Caco-2 (cell line): ENCODE data around the gene SAMD5. TPM values are rescaled to one million over a fixed set of nuclear protein-coding genes. Genes with fewer than 3 reads are reported as not detected.

Experiments used
- BruUV-seq: library from RNA; stranded (reverse); fragments of 400-500 nt; replicated peaks from 2 replicates; lab custom pipeline; 2021; lab: Mats Ljungman, UMichigan
- CTCF ChIA-PET: fragments of 300-600 bp; sonication (Branson Sonifier 250); formaldehyde crosslinking; loops from one replicate; lab custom pipeline; 2022; ENCODE audit warnings: antibody characterized with exemption; lab: Charles Lee
- POLR2A ChIA-PET: fragments of 300-600 bp; sonication (Branson Sonifier 250); formaldehyde crosslinking; loops from one replicate; lab custom pipeline; 2022; ENCODE audit warnings: antibody characterized with exemption; lab: Charles Lee
- DNase-seq, 2 experiments: peaks; one replicate each; pipeline versions ENCODE4 v3.0.0 to v3.0.0-alpha.2; 2020 to 2022
- H3K27me3 ChIP-seq: replicated peaks from 2 replicates; pipeline ENCODE4 v1.6.0; 2011; ENCODE audit warnings: low read length; ENCODE audit not compliant: control insufficient read depth, insufficient read depth
- H3K36me3 ChIP-seq: 2 replicates; pipeline ENCODE4 v1.5.1; 2011; ENCODE audit warnings: low read length; ENCODE audit not compliant: control insufficient read depth, insufficient read depth
- H3K4me1 ChIP-seq: fragments of 250-450 bp; sonication (Bioruptor Pico); 2 replicates; pipeline ENCODE4 v1.5.1; 2020; ENCODE audit warnings: mild to moderate bottlenecking
- H3K4me3 ChIP-seq: 2 replicates; pipeline ENCODE4 v1.5.1; 2011; ENCODE audit warnings: low read depth, mild to moderate bottlenecking, control low read depth, low read length
- H3K9me3 ChIP-seq: fragments of 250-450 bp; sonication (Bioruptor Pico); 2 replicates; pipeline ENCODE4 v1.5.1; 2020; ENCODE audit warnings: mild to moderate bottlenecking, moderate library complexity
- H3K27ac Mint-ChIP-seq: one replicate; pipeline ENCODE4 v1.8.0; 2022; ENCODE audit warnings: mixed read lengths; ENCODE audit not compliant: unreplicated experiment
- H3K27me3 Mint-ChIP-seq: one replicate; pipeline ENCODE4 v1.8.0; 2022; ENCODE audit warnings: mixed read lengths; ENCODE audit not compliant: insufficient read depth, unreplicated experiment
- H3K36me3 Mint-ChIP-seq: one replicate; pipeline ENCODE4 v1.8.0; 2022; ENCODE audit warnings: mild to moderate bottlenecking, mixed read lengths; ENCODE audit not compliant: insufficient read depth, unreplicated experiment
- H3K4me1 Mint-ChIP-seq: one replicate; pipeline ENCODE4 v1.8.0; 2022; ENCODE audit warnings: low read depth, mixed read lengths; ENCODE audit not compliant: unreplicated experiment
- H3K4me3 Mint-ChIP-seq: one replicate; pipeline ENCODE4 v1.8.0; 2022; ENCODE audit warnings: mild to moderate bottlenecking, moderate library complexity, mixed read lengths; ENCODE audit not compliant: unreplicated experiment
- H3K9me3 Mint-ChIP-seq: one replicate; pipeline ENCODE4 v1.8.0; 2022; ENCODE audit warnings: mixed read lengths; ENCODE audit not compliant: unreplicated experiment
- intact Hi-C: fragments of 100-400 bp; cut with micrococcal nuclease; formaldehyde crosslinking; loops from one replicate; pipeline ENCODE4 v1.10.0; 2022; ENCODE audit not compliant: unreplicated experiment
- total RNA-seq: library from RNA; stranded (reverse); gene quantifications from 2 replicates; pipeline ENCODE4 v1.2.3, GENCODE V29; 2022
- TF ChIP-seq, protein P1 (sequence below), 2 experiments: fragments of 200-600 bp in 1 of 2; IDR thresholded peaks; 1 replicate in 1 of 2; 2 replicates in 1 of 2; pipeline versions ENCODE4 v1.5.1 to v1.8.0; 2011 to 2022; ENCODE audit warnings: antibody characterized with exemption in 1 of 2, control low read depth in 1 of 2, inconsistent platforms in 1 of 2, low read depth in 1 of 2, low read length in 1 of 2, mild to moderate bottlenecking in 1 of 2, moderate library complexity in 1 of 2; ENCODE audit not compliant: insufficient read depth in 1 of 2, severe bottlenecking in 1 of 2, unreplicated experiment in 1 of 2

The SAMD5 gene
- total RNA-seq, 1 experiment from 2014 or later, result 13.4 TPM

DNA sequence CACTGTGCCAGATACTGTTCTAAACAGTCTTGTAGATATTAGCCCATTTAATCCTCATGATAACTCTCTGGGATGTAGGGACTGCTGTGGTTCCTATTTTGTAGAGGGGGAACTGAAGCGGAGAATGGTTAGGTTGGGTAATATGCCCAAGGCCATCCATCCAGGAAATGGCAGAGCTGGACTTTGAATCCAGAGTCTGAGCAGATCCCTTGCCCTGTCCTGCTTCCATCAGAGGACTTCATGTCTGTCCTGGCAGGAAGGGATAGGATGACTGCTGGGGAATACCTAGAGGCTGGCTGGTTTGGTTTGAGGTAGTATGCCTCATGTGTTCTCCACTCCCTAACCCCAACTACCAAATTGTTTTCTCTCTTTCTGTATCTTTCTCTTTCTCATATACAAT lies 44.6 kb downstream of the SAMD5 start:
- Histone ChIP-seq H3K27me3 (no peaks in the 10 kb centered on the region), H3K36me3 (no peaks in the 10 kb centered on the region), H3K4me1 (no peaks in the 10 kb centered on the region), H3K9me3 (no peaks in the 10 kb centered on the region), H3K4me3 (no peak overlapping the region)
- Mint-ChIP-seq H3K9me3 (peaks cover 8% of the 10 kb centered on the region), H3K36me3 (no peaks in the 10 kb centered on the region), H3K4me1 (no peaks in the 10 kb centered on the region), H3K27me3 (no peaks in the 10 kb centered on the region), H3K27ac (no peak overlapping the region), H3K4me3 (no peak overlapping the region)
- intact Hi-C loops, result no loop called here
- ChIA-PET CTCF (no interaction called here), POLR2A (no interaction called here)
- DNase-seq, result no peak
- BruUV-seq, result no TSS peak
- TF ChIP-seq, protein P1, sequence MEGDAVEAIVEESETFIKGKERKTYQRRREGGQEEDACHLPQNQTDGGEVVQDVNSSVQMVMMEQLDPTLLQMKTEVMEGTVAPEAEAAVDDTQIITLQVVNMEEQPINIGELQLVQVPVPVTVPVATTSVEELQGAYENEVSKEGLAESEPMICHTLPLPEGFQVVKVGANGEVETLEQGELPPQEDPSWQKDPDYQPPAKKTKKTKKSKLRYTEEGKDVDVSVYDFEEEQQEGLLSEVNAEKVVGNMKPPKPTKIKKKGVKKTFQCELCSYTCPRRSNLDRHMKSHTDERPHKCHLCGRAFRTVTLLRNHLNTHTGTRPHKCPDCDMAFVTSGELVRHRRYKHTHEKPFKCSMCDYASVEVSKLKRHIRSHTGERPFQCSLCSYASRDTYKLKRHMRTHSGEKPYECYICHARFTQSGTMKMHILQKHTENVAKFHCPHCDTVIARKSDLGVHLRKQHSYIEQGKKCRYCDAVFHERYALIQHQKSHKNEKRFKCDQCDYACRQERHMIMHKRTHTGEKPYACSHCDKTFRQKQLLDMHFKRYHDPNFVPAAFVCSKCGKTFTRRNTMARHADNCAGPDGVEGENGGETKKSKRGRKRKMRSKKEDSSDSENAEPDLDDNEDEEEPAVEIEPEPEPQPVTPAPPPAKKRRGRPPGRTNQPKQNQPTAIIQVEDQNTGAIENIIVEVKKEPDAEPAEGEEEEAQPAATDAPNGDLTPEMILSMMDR (IDR thresholded peaks at IDR 0.05; ENCODE audit: insufficient read depth in 1 of 2, low read depth in 1 of 2, low read length in 1 of 2, severe bottlenecking in 1 of 2, unreplicated experiment in 1 of 2), result no peak

DNA sequence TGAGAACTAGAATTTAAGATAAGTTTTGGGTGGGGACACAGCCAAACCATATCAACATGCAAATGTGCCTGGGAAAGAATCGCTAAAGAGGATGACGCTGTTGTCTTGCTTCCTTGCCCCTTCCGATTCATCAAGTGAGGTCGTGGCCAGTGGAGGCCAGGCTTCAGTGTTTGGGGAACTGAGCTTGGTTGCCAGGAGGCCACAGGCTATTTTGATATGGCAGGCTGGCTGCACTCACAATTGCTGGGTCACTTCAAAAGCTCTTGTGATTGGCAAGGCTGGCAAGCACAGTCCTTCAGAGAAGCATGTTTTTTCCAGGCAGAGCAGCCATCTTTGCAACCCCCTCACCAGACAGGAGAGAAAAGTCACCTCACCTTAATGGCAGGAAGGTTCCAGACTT lies 45.8 kb downstream of the SAMD5 start:
- Mint-ChIP-seq H3K4me1 (peaks cover 7% of the 10 kb centered on the region), H3K27me3 (no peaks in the 10 kb centered on the region), H3K9me3 (peaks cover 8% of the 10 kb centered on the region), H3K27ac (no peak overlapping the region), H3K36me3 (no peaks in the 10 kb centered on the region), H3K4me3 (no peak overlapping the region)
- POLR2A ChIA-PET, result no interaction called here
- intact Hi-C loops, result no loop called here
- no peaks in the 10 kb centered on the region for H3K36me3 ChIP-seq
- H3K27me3 ChIP-seq, result no peaks in the 10 kb centered on the region
- TF ChIP-seq, protein P1 (IDR thresholded peaks at IDR 0.05; ENCODE audit: insufficient read depth in 1 of 2, low read depth in 1 of 2, low read length in 1 of 2, severe bottlenecking in 1 of 2, unreplicated experiment in 1 of 2), result no peak
- no peak for DNase-seq
- H3K4me1 ChIP-seq, result no peaks in the 10 kb centered on the region
- no TSS peak for BruUV-seq
- CTCF ChIA-PET, result no interaction called here
- no peaks in the 10 kb centered on the region for H3K9me3 ChIP-seq
- no peak overlapping the region for H3K4me3 ChIP-seq

DNA sequence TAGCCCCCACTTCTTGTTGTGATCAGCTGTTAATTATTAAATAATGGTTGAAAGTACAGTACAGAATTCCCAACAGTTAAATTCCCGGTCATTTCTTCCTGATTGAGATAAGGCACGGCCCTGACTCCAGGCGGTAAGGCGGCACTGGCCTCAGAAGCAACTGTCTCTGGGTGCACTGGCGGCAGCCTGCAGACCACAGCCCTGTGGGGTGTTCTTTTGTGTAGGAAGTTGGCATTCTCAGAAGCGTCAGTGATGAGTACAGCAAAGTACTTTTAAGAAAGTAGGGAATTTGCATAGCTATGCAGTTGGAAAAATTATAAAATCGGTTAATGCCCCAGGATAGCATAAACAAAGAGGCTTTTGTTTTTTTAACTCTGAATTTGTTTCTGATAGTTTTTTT lies 50.5 kb downstream of the SAMD5 start:
- Mint-ChIP-seq H3K4me3 (no peak overlapping the region), H3K27ac (peak overlapping the region; percentile 9)

More for the DNA sequence above, 50.5 kb downstream of the SAMD5 start:
- H3K9me3 Mint-ChIP-seq, result peaks cover 8% of the 10 kb centered on the region
- no peaks in the 10 kb centered on the region for H3K9me3 ChIP-seq
- no peaks in the 10 kb centered on the region for H3K27me3 ChIP-seq
- TF ChIP-seq, protein P1 (IDR thresholded peaks at IDR 0.05; ENCODE audit: insufficient read depth in 1 of 2, low read depth in 1 of 2, low read length in 1 of 2, severe bottlenecking in 1 of 2, unreplicated experiment in 1 of 2), result no peak
- intact Hi-C loops, result no loop called here
- H3K36me3 Mint-ChIP-seq, result no peaks in the 10 kb centered on the region
- no peak for DNase-seq
- ChIA-PET CTCF (no interaction called here), POLR2A (no interaction called here)
- H3K4me1 Mint-ChIP-seq, result peaks cover 7% of the 10 kb centered on the region
- no peaks in the 10 kb centered on the region for H3K27me3 Mint-ChIP-seq
- H3K36me3 ChIP-seq, result no peaks in the 10 kb centered on the region
- BruUV-seq, result no TSS peak
- no peak overlapping the region for H3K4me3 ChIP-seq
- H3K4me1 ChIP-seq, result peaks cover 3% of the 10 kb centered on the region; the same call in 1 of the 2 replicates
